ENCODE data around the gene HSPA9. TPM values are rescaled to one million over a fixed set of nuclear protein-coding genes. Genes with fewer than 3 reads are reported as not detected.

Gene HSPA9
- total RNA-seq, 1 experiment from 2014 or later, result 414 TPM

DNA sequence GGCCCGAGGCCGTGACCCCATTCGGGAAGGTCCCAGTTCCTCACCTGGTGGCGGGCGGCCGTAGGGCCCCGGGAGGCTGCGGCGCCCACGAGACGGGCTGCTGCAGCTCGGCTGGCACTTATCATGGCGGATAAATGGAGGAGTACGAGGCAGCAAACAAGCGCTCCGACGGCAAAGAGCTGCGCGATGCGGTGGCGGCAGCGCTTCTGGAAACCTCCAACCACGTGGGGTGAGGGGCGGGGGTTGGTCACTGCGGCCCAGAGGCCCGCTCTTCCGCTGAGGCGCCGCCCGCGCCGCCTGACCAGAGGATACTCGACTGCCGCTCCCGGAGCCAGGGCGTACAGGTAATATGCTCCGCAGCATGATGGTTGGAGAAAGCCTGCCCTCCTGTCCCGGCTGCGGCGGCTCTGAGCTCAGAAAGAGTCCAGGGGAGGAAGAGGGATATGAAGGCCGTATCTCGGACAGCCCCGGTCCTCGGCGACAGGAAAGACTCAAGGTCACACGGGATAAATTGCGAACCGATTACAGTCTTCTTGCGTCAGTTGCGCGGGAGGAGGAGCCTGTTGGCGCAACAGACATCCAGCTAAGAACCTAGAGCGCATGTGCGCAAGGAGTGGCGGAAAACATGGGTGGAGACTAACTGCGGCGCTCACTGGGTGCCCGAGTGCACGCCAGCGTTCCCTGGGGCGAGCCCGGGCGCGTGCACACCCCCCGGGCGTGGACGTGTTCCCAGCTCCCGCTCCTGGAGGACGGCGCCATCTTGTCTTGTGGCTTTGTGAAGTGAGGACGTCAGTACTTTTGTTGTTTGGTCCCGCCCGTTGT lies at the start of gene HSPA9 (continued):
- TF ChIP-seq NR2C2 (CRISPR knock-in tag; IDR thresholded peaks at IDR 0.05), result no peak; the same call in 1 of the 2 replicates
- TF ChIP-seq, protein P1, sequence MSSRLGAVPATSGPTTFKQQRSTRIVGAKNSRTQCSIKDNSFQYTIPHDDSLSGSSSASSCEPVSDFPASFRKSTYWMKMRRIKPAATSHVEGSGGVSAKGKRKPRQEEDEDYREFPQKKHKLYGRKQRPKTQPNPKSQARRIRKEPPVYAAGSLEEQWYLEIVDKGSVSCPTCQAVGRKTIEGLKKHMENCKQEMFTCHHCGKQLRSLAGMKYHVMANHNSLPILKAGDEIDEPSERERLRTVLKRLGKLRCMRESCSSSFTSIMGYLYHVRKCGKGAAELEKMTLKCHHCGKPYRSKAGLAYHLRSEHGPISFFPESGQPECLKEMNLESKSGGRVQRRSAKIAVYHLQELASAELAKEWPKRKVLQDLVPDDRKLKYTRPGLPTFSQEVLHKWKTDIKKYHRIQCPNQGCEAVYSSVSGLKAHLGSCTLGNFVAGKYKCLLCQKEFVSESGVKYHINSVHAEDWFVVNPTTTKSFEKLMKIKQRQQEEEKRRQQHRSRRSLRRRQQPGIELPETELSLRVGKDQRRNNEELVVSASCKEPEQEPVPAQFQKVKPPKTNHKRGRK (CRISPR knock-in tag; IDR thresholded peaks at IDR 0.05; ENCODE audit: borderline replicate concordance), result no peak
- TF ChIP-seq ATF1 (CRISPR knock-in tag; IDR thresholded peaks at IDR 0.05), result 0 out of 2 replicates have a peak, but pooled peaks have one; percentile 50
- TF ChIP-seq RELA (CRISPR knock-in tag; IDR thresholded peaks at IDR 0.05; ENCODE audit: borderline replicate concordance), result no peak
- TF ChIP-seq NFE2L1 (CRISPR knock-in tag; IDR thresholded peaks at IDR 0.05), result peak; percentile 72; the same call in 1 of the 2 replicates
- TF ChIP-seq, protein P2, sequence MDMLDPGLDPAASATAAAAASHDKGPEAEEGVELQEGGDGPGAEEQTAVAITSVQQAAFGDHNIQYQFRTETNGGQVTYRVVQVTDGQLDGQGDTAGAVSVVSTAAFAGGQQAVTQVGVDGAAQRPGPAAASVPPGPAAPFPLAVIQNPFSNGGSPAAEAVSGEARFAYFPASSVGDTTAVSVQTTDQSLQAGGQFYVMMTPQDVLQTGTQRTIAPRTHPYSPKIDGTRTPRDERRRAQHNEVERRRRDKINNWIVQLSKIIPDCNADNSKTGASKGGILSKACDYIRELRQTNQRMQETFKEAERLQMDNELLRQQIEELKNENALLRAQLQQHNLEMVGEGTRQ (CRISPR knock-in tag; IDR thresholded peaks at IDR 0.05), result peak; percentile 89
- TF ChIP-seq, protein P3, sequence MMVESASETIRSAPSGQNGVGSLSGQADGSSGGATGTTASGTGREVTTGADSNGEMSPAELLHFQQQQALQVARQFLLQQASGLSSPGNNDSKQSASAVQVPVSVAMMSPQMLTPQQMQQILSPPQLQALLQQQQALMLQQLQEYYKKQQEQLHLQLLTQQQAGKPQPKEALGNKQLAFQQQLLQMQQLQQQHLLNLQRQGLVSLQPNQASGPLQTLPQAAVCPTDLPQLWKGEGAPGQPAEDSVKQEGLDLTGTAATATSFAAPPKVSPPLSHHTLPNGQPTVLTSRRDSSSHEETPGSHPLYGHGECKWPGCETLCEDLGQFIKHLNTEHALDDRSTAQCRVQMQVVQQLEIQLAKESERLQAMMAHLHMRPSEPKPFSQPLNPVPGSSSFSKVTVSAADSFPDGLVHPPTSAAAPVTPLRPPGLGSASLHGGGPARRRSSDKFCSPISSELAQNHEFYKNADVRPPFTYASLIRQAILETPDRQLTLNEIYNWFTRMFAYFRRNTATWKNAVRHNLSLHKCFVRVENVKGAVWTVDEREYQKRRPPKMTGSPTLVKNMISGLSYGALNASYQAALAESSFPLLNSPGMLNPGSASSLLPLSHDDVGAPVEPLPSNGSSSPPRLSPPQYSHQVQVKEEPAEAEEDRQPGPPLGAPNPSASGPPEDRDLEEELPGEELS (CRISPR knock-in tag; IDR thresholded peaks at IDR 0.05), result peak; percentile 79

DNA sequence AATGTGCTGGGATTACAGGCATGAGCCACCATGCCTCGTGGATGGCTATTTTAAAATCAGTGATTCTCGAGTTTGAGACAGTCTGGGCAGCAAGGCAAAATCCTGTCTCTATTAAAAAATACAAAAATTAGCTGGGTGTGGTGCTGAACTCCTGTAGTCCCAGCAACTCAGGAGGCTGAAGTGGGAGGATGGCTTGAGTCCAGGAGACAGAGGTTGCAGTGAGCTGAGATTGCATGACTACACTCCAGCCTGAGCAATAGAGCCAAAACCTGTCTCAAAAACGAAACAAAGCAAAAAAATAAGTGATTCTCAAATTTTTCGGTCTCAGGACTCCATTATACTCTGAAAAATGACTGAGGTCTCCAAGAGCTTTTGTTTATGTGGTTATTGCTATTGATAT lies 47.9 kb upstream of the HSPA9 start:
- TF ChIP-seq, protein P4, sequence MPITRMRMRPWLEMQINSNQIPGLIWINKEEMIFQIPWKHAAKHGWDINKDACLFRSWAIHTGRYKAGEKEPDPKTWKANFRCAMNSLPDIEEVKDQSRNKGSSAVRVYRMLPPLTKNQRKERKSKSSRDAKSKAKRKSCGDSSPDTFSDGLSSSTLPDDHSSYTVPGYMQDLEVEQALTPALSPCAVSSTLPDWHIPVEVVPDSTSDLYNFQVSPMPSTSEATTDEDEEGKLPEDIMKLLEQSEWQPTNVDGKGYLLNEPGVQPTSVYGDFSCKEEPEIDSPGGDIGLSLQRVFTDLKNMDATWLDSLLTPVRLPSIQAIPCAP (CRISPR knock-in tag; IDR thresholded peaks at IDR 0.05), result no peak
- TF ChIP-seq, protein P5, sequence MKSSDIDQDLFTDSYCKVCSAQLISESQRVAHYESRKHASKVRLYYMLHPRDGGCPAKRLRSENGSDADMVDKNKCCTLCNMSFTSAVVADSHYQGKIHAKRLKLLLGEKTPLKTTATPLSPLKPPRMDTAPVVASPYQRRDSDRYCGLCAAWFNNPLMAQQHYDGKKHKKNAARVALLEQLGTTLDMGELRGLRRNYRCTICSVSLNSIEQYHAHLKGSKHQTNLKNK (CRISPR knock-in tag; IDR thresholded peaks at IDR 0.05), result no peak
- TF ChIP-seq CBFB (CRISPR knock-in tag; IDR thresholded peaks at IDR 0.05; ENCODE audit: low read depth) (no peak), FOXK1 (CRISPR knock-in tag; IDR thresholded peaks at IDR 0.05) (no peak), NFE2L1 (CRISPR knock-in tag; IDR thresholded peaks at IDR 0.05) (no peak), ZNF263 (CRISPR knock-in tag; IDR thresholded peaks at IDR 0.05; ENCODE audit: low read depth) (no peak), NFATC4 (CRISPR knock-in tag; IDR thresholded peaks at IDR 0.05) (no peak), ZNF121 (CRISPR knock-in tag; IDR thresholded peaks at IDR 0.05) (no peak), CREB1 (CRISPR knock-in tag; IDR thresholded peaks at IDR 0.05) (no peak), FOXJ3 (CRISPR knock-in tag; IDR thresholded peaks at IDR 0.05; ENCODE audit: borderline replicate concordance) (no peak)
- TF ChIP-seq, protein P6, sequence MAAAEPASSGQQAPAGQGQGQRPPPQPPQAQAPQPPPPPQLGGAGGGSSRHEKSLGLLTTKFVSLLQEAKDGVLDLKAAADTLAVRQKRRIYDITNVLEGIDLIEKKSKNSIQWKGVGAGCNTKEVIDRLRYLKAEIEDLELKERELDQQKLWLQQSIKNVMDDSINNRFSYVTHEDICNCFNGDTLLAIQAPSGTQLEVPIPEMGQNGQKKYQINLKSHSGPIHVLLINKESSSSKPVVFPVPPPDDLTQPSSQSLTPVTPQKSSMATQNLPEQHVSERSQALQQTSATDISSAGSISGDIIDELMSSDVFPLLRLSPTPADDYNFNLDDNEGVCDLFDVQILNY (CRISPR knock-in tag; IDR thresholded peaks at IDR 0.05), result no peak
- TF ChIP-seq, protein P7, sequence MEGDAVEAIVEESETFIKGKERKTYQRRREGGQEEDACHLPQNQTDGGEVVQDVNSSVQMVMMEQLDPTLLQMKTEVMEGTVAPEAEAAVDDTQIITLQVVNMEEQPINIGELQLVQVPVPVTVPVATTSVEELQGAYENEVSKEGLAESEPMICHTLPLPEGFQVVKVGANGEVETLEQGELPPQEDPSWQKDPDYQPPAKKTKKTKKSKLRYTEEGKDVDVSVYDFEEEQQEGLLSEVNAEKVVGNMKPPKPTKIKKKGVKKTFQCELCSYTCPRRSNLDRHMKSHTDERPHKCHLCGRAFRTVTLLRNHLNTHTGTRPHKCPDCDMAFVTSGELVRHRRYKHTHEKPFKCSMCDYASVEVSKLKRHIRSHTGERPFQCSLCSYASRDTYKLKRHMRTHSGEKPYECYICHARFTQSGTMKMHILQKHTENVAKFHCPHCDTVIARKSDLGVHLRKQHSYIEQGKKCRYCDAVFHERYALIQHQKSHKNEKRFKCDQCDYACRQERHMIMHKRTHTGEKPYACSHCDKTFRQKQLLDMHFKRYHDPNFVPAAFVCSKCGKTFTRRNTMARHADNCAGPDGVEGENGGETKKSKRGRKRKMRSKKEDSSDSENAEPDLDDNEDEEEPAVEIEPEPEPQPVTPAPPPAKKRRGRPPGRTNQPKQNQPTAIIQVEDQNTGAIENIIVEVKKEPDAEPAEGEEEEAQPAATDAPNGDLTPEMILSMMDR (IDR thresholded peaks at IDR 0.05), result no peak
- TF ChIP-seq, protein P8, sequence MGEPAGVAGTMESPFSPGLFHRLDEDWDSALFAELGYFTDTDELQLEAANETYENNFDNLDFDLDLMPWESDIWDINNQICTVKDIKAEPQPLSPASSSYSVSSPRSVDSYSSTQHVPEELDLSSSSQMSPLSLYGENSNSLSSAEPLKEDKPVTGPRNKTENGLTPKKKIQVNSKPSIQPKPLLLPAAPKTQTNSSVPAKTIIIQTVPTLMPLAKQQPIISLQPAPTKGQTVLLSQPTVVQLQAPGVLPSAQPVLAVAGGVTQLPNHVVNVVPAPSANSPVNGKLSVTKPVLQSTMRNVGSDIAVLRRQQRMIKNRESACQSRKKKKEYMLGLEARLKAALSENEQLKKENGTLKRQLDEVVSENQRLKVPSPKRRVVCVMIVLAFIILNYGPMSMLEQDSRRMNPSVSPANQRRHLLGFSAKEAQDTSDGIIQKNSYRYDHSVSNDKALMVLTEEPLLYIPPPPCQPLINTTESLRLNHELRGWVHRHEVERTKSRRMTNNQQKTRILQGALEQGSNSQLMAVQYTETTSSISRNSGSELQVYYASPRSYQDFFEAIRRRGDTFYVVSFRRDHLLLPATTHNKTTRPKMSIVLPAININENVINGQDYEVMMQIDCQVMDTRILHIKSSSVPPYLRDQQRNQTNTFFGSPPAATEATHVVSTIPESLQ (CRISPR knock-in tag; IDR thresholded peaks at IDR 0.05), result no peak
- ATAC-seq (no peak), DNase-seq (ENCODE audit: low spot score) (no peak)
- H3K4me1 Mint-ChIP-seq, result peaks cover 10% of the 10 kb centered on the region
- no peaks in the 10 kb centered on the region for H3K36me3 Mint-ChIP-seq
- H3K27ac Mint-ChIP-seq, result no peak overlapping the region
- no peak overlapping the region for H3K4me3 Mint-ChIP-seq
- H3K9me3 Mint-ChIP-seq, result no peaks in the 10 kb centered on the region
- ChIA-PET CTCF (interaction anchor here (1.0 to 2.0 kb wide), 5 partner anchors 12 to 244 kb away, joined by 3 to 13 read pairs (median 4); no protein-coding TSS in a partner anchor), POLR2A (no interaction called here)
- H3K27me3 Mint-ChIP-seq (ENCODE audit: low read depth), result peaks cover 2% of the 10 kb centered on the region; the same call in 1 of the 2 replicates

Measured in WTC11 (cell line).